Transverse colon (tissue), 4 donors: ENCODE results near the gene BMP6. TPM values are rescaled to one million over a fixed set of nuclear protein-coding genes. Genes with fewer than 3 reads are reported as not detected.
"Not testable (repeated sequence)": the region's sequence is repeated elsewhere in the genome, so short reads cannot be mapped to it uniquely, and the experiment has no call there.

Experiments used
- DNase-seq: peaks from one replicate; pipeline ENCODE4 v3.0.0-alpha.2; 2019
- H3K27ac ChIP-seq, 4 donors: fragments of 200-600 bp; sonication (generic); 2 replicates each; pipeline ENCODE4 v1.5.1; 2016 to 2018; ENCODE audit warnings: inconsistent platforms in 4 of 4
- H3K27me3 ChIP-seq: fragments of 200-600 bp; sonication (generic); 2 replicates; pipeline ENCODE4 v1.5.1; 2017; ENCODE audit warnings: inconsistent platforms
- H3K36me3 ChIP-seq, 4 donors: fragments of 200-600 bp; sonication (generic); 2 replicates each; pipeline ENCODE4 v1.5.1; 2017 to 2019; ENCODE audit warnings: inconsistent platforms in 4 of 4
- H3K4me1 ChIP-seq, 4 donors: fragments of 200-600 bp; sonication (generic); 2 replicates each; pipeline ENCODE4 v1.5.1; 2017 to 2020; ENCODE audit warnings: inconsistent platforms in 4 of 4
- H3K4me3 ChIP-seq, 4 donors: fragments of 200-600 bp; sonication (generic); 1 replicate in 1 of 4; 2 replicates in 3 of 4; pipeline versions ENCODE4 v1.5.1 to v1.6.1; 2017 to 2019; ENCODE audit warnings: inconsistent platforms in 4 of 4
- H3K9me3 ChIP-seq, 2 donors: fragments of 200-600 bp; sonication (generic); 2 replicates each; pipeline ENCODE4 v1.5.1; 2017 to 2019; ENCODE audit warnings: inconsistent platforms in 2 of 2
- CTCF ChIP-seq, 5 experiments: fragments of 200-600 bp in 3 of 5; fragments of 450-650 bp in 2 of 5; sonication (generic) in 3 of 5; IDR thresholded peaks; 1 replicate in 2 of 5; 2 replicates in 3 of 5; pipeline ENCODE4 v1.5.1; 2016 to 2017; ENCODE audit warnings: antibody characterized with exemption in 5 of 5, inconsistent platforms in 3 of 5, mild to moderate bottlenecking in 2 of 5, moderate library complexity in 1 of 5
- EP300 ChIP-seq: sonication (generic); formaldehyde crosslinking; IDR thresholded peaks from one replicate; pipeline ENCODE4 v1.6.1; 2017; ENCODE audit warnings: antibody characterized with exemption, low read depth
- POLR2A ChIP-seq: fragments of 450-650 bp; IDR thresholded peaks from one replicate; pipeline ENCODE4 v1.6.1; 2016; ENCODE audit warnings: antibody characterized with exemption, mild to moderate bottlenecking, moderate library complexity
- POLR2AphosphoS5 ChIP-seq, 3 donors: sonication (generic); formaldehyde crosslinking; IDR thresholded peaks; one replicate each; pipeline ENCODE4 v1.6.1; 2016; ENCODE audit warnings: antibody characterized with exemption in 3 of 3
- WGBS, 2 donors: methylation state at CpG; one replicate each; pipeline ENCODE4 v1.1.5; 2018; ENCODE audit warnings: low coverage in 1 of 2; 5-methylcytosine and 5-hydroxymethylcytosine counted together
- in situ Hi-C, 4 donors: fragments of 200-750 bp; cut with MboI; loops; one replicate each; pipeline versions ENCODE4 v1.15.0 to v1.15.1; 2017; ENCODE audit warnings: low sequenced_read_pairs in 3 of 4, low pct_ligation_motif_present in 1 of 4, low pct_unique_long_range_greater_than_20kb in 1 of 4
- intact Hi-C: fragments of 100-400 bp; cut with DNase I; formaldehyde crosslinking; loops from one replicate; pipeline ENCODE4 v1.15.1; 2023; ENCODE audit warnings: low total_unique reads
- total RNA-seq, 4 donors: library from RNA; depleted of rRNA; stranded (reverse); fragments of >200 nt; gene quantifications; one replicate each; pipeline ENCODE4 v1.1.0, GENCODE V29; 2016

BMP6 gene
- total RNA-seq, 4 donors from 2014 or later: 1.1 to 12.7 (median 6.7) TPM

- no peak overlapping the region for H3K27ac ChIP-seq
- in situ Hi-C loops: no loop called here
- no peaks in the 10 kb centered on the region for H3K27me3 ChIP-seq
- H3K4me3 ChIP-seq: no peak overlapping the region
- intact Hi-C loops: no loop called here
- TF ChIP-seq POLR2A (no peak), CTCF (IDR thresholded peaks at IDR 0.05) (no peak), EP300 (no peak), POLR2AphosphoS5 (IDR thresholded peaks at IDR 0.05) (no peak)
- no peaks in the 10 kb centered on the region for H3K4me1 ChIP-seq
- DNase-seq: no peak
- peaks cover 0 to 51% (median 18%) of the 10 kb centered on the region in 4 donors for H3K36me3 ChIP-seq
- H3K9me3 ChIP-seq: no peaks in the 10 kb centered on the region
- 97% methylated on average over 20 of the region's 21 CpGs; no CpG with 5 or more reads in 1 of the 2 donors for WGBS, 2 donors
Measured at GRCh38 chr6:7887278-7887991, 161.5 kb downstream of the BMP6 start.

DNA sequence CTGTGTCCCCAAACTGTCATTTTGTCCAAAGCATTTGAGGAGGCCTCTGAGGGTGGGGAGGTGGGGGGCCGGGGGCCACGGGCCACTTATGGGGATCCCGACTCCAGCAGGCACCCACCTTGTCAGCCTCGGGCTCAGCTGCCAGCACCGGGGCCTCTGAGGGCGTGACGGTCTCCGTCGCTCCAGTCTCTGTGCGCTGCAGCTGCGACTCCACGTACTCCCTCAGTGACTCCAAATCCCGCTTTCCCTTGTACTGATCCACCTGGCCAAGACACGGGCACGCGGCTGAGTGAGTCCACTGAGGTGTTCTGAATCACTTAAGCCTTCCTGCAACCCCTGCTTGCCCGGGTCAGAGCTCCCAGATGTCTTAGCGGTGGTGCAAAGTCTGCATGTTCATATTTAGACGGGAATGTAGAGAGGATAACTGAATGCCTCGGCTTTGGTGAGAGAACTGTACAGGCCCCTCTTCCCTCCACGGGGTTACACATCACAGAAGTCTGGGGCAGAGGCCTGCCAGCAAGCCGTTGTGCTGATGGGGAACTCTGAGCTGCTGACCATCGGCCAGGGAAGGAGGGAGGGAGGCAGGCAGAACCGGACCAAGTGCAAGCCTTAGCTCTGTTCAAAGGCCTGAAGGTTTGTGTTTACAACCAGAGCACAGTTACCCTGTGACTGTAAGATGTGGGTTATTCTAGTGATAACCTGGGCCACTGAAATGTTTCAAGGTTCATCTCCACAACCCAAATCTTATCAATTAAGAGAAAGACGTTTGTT, 162.9 kb downstream of the BMP6 start:
- Histone ChIP-seq H3K36me3 (peaks cover 0 to 48% (median 12%) of the 10 kb centered on the region in 4 donors), H3K4me3 (no peak overlapping the region), H3K27me3 (no peaks in the 10 kb centered on the region), H3K9me3 (no peaks in the 10 kb centered on the region), H3K27ac (no peak overlapping the region), H3K4me1 (no peaks in the 10 kb centered on the region)
- in situ Hi-C loops: no loop called here
- intact Hi-C loops: no loop called here
- no peak for TF ChIP-seq POLR2A
- no peak for TF ChIP-seq POLR2AphosphoS5 (IDR thresholded peaks at IDR 0.05)
- TF ChIP-seq CTCF (IDR thresholded peaks at IDR 0.05): no peak
- no peak for DNase-seq
- 93 to 95% methylated on average over 2 to 25 of the region's 25 CpGs for WGBS, 2 donors

GRCh38 chr6:7891078-7891872, 165.4 kb downstream of the BMP6 start:
- WGBS, 2 donors: 84 to 85% methylated on average over 9 to 15 of the region's 15 CpGs
- H3K4me1 ChIP-seq: peaks cover 0 to 8% (median 0%) of the 10 kb centered on the region in 4 donors
- DNase-seq: no peak
- H3K27ac ChIP-seq: no peak overlapping the region
- H3K36me3 ChIP-seq: peaks cover 0 to 47% (median 13%) of the 10 kb centered on the region in 4 donors
- H3K4me3 ChIP-seq: no peak overlapping the region
- in situ Hi-C loops (loop anchor here in 1 of 4 donors (10.0 kb wide), 1 partner anchor 94 kb away; no protein-coding TSS in a partner anchor), intact Hi-C loops (no loop called here)
- TF ChIP-seq CTCF (IDR thresholded peaks at IDR 0.05) (no peak), EP300 (no peak), POLR2A (no peak), POLR2AphosphoS5 (IDR thresholded peaks at IDR 0.05) (no peak)
- no peaks in the 10 kb centered on the region for H3K9me3 ChIP-seq
- no peaks in the 10 kb centered on the region for H3K27me3 ChIP-seq

DNA sequence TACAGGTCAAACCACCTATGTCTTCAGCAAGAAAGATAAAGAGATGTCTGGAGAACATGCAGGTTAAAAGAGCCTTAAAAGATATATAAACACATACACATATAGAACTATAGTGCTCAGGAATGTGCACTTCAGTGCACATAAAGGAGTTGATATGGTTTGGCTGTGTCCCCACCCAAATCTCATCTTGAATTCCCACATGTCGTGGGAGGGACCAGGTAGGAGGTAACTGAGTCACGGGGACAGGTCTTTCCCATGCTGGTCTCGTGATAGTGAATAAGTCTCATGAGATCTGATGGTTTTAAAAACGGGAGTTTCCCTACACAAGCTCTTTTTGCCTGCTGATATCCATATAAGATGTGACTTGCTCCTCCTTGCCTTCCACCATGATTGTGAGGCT, 166.5 kb downstream of the BMP6 start:
- H3K4me1 ChIP-seq, DNase-seq, H3K4me3 ChIP-seq, intact Hi-C loops, H3K27me3 ChIP-seq, H3K9me3 ChIP-seq, H3K27ac ChIP-seq: not testable (repeated sequence)
- 93 to 100% methylated on average over 1 to 4 of the region's 4 CpGs for WGBS, 2 donors
- in situ Hi-C loops: loop anchor here in 1 of 4 donors (10.0 kb wide), 1 partner anchor 92 kb away; no protein-coding TSS in a partner anchor
- peaks cover 0 to 55% (median 14%) of the 10 kb centered on the region in 4 donors for H3K36me3 ChIP-seq
